Loucy (cell line): ENCODE results near the gene VPREB3.
A peak's percentile ranks its signal among the peaks of the same experiment; 100 is the strongest.

Experiments used
- H2AFZ ChIP-seq: fragments of 200-600 bp; sonication (generic); 2 replicates; pipeline ENCODE4 v1.6.0; 2016; ENCODE audit warnings: antibody characterized with exemption, mild to moderate bottlenecking, low read length, moderate library complexity
- H3F3A ChIP-seq: fragments of 200-600 bp; 2 replicates; pipeline ENCODE4 v1.6.0; 2016; ENCODE audit warnings: antibody characterized with exemption, low read depth, mild to moderate bottlenecking
- H3K27me3 ChIP-seq: fragments of 200-600 bp; sonication (generic); 2 replicates; pipeline ENCODE4 v1.6.1; 2014; ENCODE audit warnings: low read length, mild to moderate bottlenecking; ENCODE audit not compliant: insufficient read depth, poor library complexity, severe bottlenecking
- H3K36me3 ChIP-seq: fragments of 200-600 bp; sonication (generic); 2 replicates; pipeline ENCODE4 v1.6.1; 2016; ENCODE audit warnings: low read length; ENCODE audit not compliant: insufficient read depth
- H3K4me1 ChIP-seq: fragments of 200-600 bp; sonication (generic); 2 replicates; pipeline ENCODE4 v1.5.1; 2014; ENCODE audit warnings: low read length, mild to moderate bottlenecking; ENCODE audit not compliant: insufficient read depth, poor library complexity, severe bottlenecking
- H3K4me2 ChIP-seq: fragments of 200-600 bp; sonication (generic); 2 replicates; pipeline ENCODE4 v1.6.0; 2014; ENCODE audit warnings: antibody characterized with exemption, low read length, low read depth, mild to moderate bottlenecking; ENCODE audit not compliant: poor library complexity, severe bottlenecking
- H3K4me3 ChIP-seq: fragments of 200-600 bp; sonication (generic); 2 replicates; pipeline ENCODE4 v1.5.1; 2014; ENCODE audit warnings: low read length, mild to moderate bottlenecking, mixed read lengths; ENCODE audit not compliant: poor library complexity, severe bottlenecking
- H3K79me2 ChIP-seq: fragments of 200-600 bp; sonication (generic); 2 replicates; pipeline ENCODE4 v1.6.1; 2014; ENCODE audit warnings: low read length; ENCODE audit not compliant: insufficient read depth
- H3K9ac ChIP-seq: fragments of 200-600 bp; sonication (generic); 2 replicates; pipeline ENCODE4 v1.6.0; 2014; ENCODE audit warnings: mild to moderate bottlenecking, low read depth, low read length, moderate library complexity; ENCODE audit not compliant: poor library complexity, severe bottlenecking
- H3K9me2 ChIP-seq: fragments of 200-600 bp; sonication (generic); replicated peaks from 2 replicates; pipeline ENCODE4 v1.6.1; 2016; ENCODE audit warnings: low read depth, low read length, mixed read lengths
- H3K9me3 ChIP-seq: fragments of 200-600 bp; sonication (generic); 2 replicates; pipeline ENCODE4 v1.6.1; 2014; ENCODE audit warnings: mild to moderate bottlenecking, antibody characterized with exemption, low read length, low read depth; ENCODE audit not compliant: insufficient read depth
- H4K20me1 ChIP-seq: fragments of 200-600 bp; sonication (generic); 2 replicates; pipeline ENCODE4 v1.6.0; 2014; ENCODE audit warnings: antibody characterized with exemption, low read length, mild to moderate bottlenecking; ENCODE audit not compliant: insufficient read depth, poor library complexity, severe bottlenecking
- CTCF ChIP-seq: fragments of 200-600 bp; sonication (generic); conservative IDR thresholded peaks from 2 replicates; pipeline ENCODE4 v1.5.1; 2014; ENCODE audit warnings: mild to moderate bottlenecking, antibody characterized with exemption, low read length
- EZH2phosphoT487 ChIP-seq: fragments of 200-600 bp; IDR thresholded peaks from 2 replicates; pipeline ENCODE4 v1.6.1; 2018; ENCODE audit warnings: antibody characterized with exemption, mild to moderate bottlenecking, moderate library complexity, borderline replicate concordance

Gene VPREB3

GRCh38 chr22:23763954-23764353 lies 9.7 kb upstream of the VPREB3 start:
- Histone ChIP-seq H3K4me1 (peaks cover 27% of the 10 kb centered on the region), H2AFZ (no peak overlapping the region), H4K20me1 (no peaks in the 10 kb centered on the region), H3K4me3 (no peak overlapping the region), H3K27me3 (no peaks in the 10 kb centered on the region), H3F3A (no peaks in the 10 kb centered on the region), H3K9ac (no peak overlapping the region), H3K9me3 (no peaks in the 10 kb centered on the region), H3K79me2 (no peaks in the 10 kb centered on the region), H3K4me2 (peak overlapping the region; percentile 52), H3K36me3 (no peaks in the 10 kb centered on the region), H3K9me2 (no peaks in the 10 kb centered on the region)
- no peak for TF ChIP-seq CTCF
- TF ChIP-seq EZH2phosphoT487, result no peak

DNA sequence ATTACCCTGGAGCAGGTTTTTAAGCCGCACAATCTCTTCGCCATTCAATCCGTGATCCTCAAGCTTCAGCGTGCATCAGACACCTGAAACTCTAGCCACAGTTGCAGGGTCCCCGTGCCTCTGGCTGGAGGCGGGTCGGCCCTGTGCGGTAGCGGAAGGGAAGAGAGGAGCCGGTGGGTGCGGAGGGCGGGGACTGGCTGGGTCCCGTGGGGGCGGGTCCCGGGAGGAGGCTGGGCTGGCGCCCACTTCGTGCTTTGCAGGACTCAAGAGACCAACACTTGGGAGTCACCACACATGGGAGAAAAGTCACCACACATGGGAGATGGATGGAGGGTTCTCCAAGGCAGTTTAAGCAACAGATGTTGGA lies 9.3 kb upstream of the VPREB3 start:
- H2AFZ ChIP-seq, result no peak overlapping the region
- peak overlapping the region; percentile 52 for H3K4me2 ChIP-seq
- no peaks in the 10 kb centered on the region for H3K27me3 ChIP-seq
- no peaks in the 10 kb centered on the region for H3K79me2 ChIP-seq
- peak overlapping the region; percentile 41 for H3K4me3 ChIP-seq
- H3F3A ChIP-seq, result no peaks in the 10 kb centered on the region
- no peaks in the 10 kb centered on the region for H3K9me2 ChIP-seq
- peak overlapping the region; percentile 54 for H3K9ac ChIP-seq
- H4K20me1 ChIP-seq, result no peaks in the 10 kb centered on the region
- peaks cover 27% of the 10 kb centered on the region for H3K4me1 ChIP-seq
- H3K36me3 ChIP-seq, result no peaks in the 10 kb centered on the region
- TF ChIP-seq CTCF, result no peak
- TF ChIP-seq EZH2phosphoT487, result no peak
- H3K9me3 ChIP-seq, result no peaks in the 10 kb centered on the region

GRCh38 chr22:23762842-23763578 lies 8.8 kb upstream of the VPREB3 start, which contains the start of gene C22orf15:
TSS of gene C22orf15 (plus strand) at chr22:23762990. CDS start at chr22:23763307, 317 bp downstream.
- H3K79me2 ChIP-seq, result no peaks in the 10 kb centered on the region
- peaks cover 27% of the 10 kb centered on the region for H3K4me1 ChIP-seq
- peak within 1 kb of the TSS; percentile 41 for H3K4me3 ChIP-seq
- no peaks in the 10 kb centered on the region for H3F3A ChIP-seq
- H2AFZ ChIP-seq, result no peak within 1 kb of the TSS
- no peaks in the 10 kb centered on the region for H4K20me1 ChIP-seq
- peak within 1 kb of the TSS; percentile 52 for H3K4me2 ChIP-seq
- H3K9me2 ChIP-seq, result no peaks in the 10 kb centered on the region
- no peak for TF ChIP-seq EZH2phosphoT487
- TF ChIP-seq CTCF, result no peak
- H3K36me3 ChIP-seq, result no peaks in the 10 kb centered on the region
- H3K9me3 ChIP-seq, result no peaks in the 10 kb centered on the region
- no peaks in the 10 kb centered on the region for H3K27me3 ChIP-seq
- H3K9ac ChIP-seq, result peak within 1 kb of the TSS; percentile 54
